IMR-90 (cell line): ENCODE results near the gene TBC1D1.

ENCODE experiments used
- CEBPB ChIP-seq: IDR thresholded peaks from 2 replicates; pipeline ENCODE4 v1.6.1; 2012; ENCODE audit warnings: low read depth, low read length, improper control_type of control experiment
- CTCF ChIP-seq: conservative IDR thresholded peaks from 2 replicates; pipeline ENCODE4 v1.5.1; 2012; ENCODE audit warnings: mild to moderate bottlenecking, low read depth, low read length, improper control_type of control experiment
- POLR2A ChIP-seq: IDR thresholded peaks from 2 replicates; pipeline ENCODE4 v1.6.1; 2012; ENCODE audit warnings: mild to moderate bottlenecking, low read depth, low read length
- SMC3 ChIP-seq: fragments of 150-350 bp; IDR thresholded peaks from 2 replicates; pipeline ENCODE4 v1.6.1; 2016; ENCODE audit warnings: low read depth, mild to moderate bottlenecking, antibody characterized with exemption, low read length, moderate library complexity

DNA sequence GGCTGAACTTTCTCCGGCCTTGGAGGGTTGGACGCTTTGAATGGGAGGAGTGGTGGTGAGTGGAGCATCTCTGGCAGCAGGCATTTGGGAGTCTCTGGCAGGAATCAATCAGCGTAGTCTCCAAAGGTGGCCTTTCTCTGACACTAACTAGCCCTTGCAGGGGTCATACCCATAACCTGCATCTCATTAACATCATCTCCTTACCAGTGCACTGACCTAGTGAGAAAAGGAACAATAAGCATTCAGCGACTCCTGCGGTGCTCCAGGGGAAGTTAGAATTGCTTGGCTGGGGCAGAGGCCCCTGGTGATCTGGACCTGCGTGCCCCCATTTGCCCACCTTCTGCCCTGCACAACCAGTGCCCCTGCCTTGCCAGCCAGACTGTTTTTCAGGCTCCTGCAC lies 231.2 kb downstream of the TBC1D1 start:
- no peak for TF ChIP-seq CTCF
- TF ChIP-seq POLR2A, result no peak
- no peak for TF ChIP-seq CEBPB
- TF ChIP-seq SMC3, result no peak
